Thymus (tissue), 11 donors: ENCODE data around the gene LPP. TPM values are rescaled to one million over a fixed set of nuclear protein-coding genes. Genes with fewer than 3 reads are reported as not detected.

ENCODE experiments used
- DNase-seq, 9 donors: peaks; one replicate each; pipeline ENCODE4 v3.0.0-alpha.2; 2013; ENCODE audit warnings: low spot score in 9 of 9, low read depth in 6 of 9, missing footprints in 1 of 9
- H3K27ac ChIP-seq, 2 donors: one replicate each; pipeline ENCODE4 v1.5.1; 2013; ENCODE audit warnings: control low read depth in 1 of 2, low read depth in 1 of 2, low read length in 1 of 2, mild to moderate bottlenecking in 1 of 2, moderate library complexity in 1 of 2
- H3K27me3 ChIP-seq, 2 donors: one replicate each; pipeline ENCODE4 v1.5.1; 2013; ENCODE audit warnings: low read length in 1 of 2; ENCODE audit not compliant: control insufficient read depth in 2 of 2, insufficient read depth in 1 of 2
- H3K36me3 ChIP-seq, 2 donors: one replicate each; pipeline ENCODE4 v1.5.1; 2013; ENCODE audit warnings: low read length in 1 of 2, mild to moderate bottlenecking in 1 of 2, moderate library complexity in 1 of 2; ENCODE audit not compliant: control insufficient read depth in 2 of 2, insufficient read depth in 2 of 2
- H3K4me1 ChIP-seq, 2 donors: one replicate each; pipeline ENCODE4 v1.5.1; 2013; ENCODE audit warnings: low read length in 2 of 2; ENCODE audit not compliant: control insufficient read depth in 2 of 2, insufficient read depth in 2 of 2
- H3K4me3 ChIP-seq, 2 donors: one replicate each; pipeline ENCODE4 v1.5.1; 2013; ENCODE audit warnings: low read length in 2 of 2, control low read depth in 1 of 2, mild to moderate bottlenecking in 1 of 2
- H3K9me3 ChIP-seq, 2 donors: one replicate each; pipeline ENCODE4 v1.5.1; 2013; ENCODE audit warnings: low read length in 1 of 2, mild to moderate bottlenecking in 1 of 2; ENCODE audit not compliant: control insufficient read depth in 2 of 2, insufficient read depth in 1 of 2
- WGBS: extraction: QIAGEN DNeasy Blood & Tissue Kit; methylation state at CpG from one replicate; pipeline ENCODE4 v1.1.7; 2013; 5-methylcytosine and 5-hydroxymethylcytosine counted together
- polyA plus RNA-seq: library from polyadenylated mRNA; stranded (reverse); fragments of 200-250 nt; gene quantifications from one replicate; pipeline ENCODE4 v1.2.3, GENCODE V29; 2013
- total RNA-seq: library from RNA; stranded (reverse); fragments of 120-200 nt; gene quantifications from one replicate; pipeline ENCODE4 v1.2.4, GENCODE V29; 2013
- donor health status: healthy.

The LPP gene
- total and polyA plus RNA-seq, 2 donors = 6.5 to 9.2 TPM

- no peak for DNase-seq
- WGBS = 98% methylated on average over 8 of the region's 8 CpGs
- Histone ChIP-seq H3K4me3 (no peak overlapping the region), H3K36me3 (no peaks in the 10 kb centered on the region), H3K27ac (no peak overlapping the region), H3K9me3 (no peaks in the 10 kb centered on the region), H3K4me1 (peaks cover 6% of the 10 kb centered on the region in 2 donors), H3K27me3 (no peaks in the 10 kb centered on the region)
Observed at GRCh38 chr3:188839187-188839695, 685.3 kb downstream of the LPP start.

DNA sequence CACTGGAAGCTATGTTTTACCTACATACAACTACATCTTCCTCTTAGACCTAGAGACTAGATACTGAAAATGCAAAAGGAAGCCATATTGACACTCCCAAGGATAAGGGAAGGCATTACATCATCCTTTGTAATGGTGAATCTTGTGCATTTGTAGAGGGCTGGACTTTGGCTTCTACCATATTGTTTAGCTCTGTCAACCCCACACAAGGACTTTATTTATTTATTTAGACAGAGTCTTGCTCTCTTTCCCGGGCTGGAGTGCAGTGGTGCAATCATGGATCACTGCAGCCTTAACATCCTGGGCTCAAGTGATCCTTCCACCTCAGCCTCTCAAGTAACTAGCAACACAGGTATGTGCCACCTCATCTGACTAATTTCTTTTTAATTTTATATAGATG lies 686.3 kb downstream of the LPP start:
- no peak overlapping the region for H3K27ac ChIP-seq
- H3K4me1 ChIP-seq = no peaks in the 10 kb centered on the region
- no peaks in the 10 kb centered on the region for H3K36me3 ChIP-seq
- no peaks in the 10 kb centered on the region for H3K9me3 ChIP-seq
- no peak overlapping the region for H3K4me3 ChIP-seq
- H3K27me3 ChIP-seq = no peaks in the 10 kb centered on the region
- WGBS = 97% methylated on average over 1 of the region's 1 CpG
- no peak for DNase-seq

DNA sequence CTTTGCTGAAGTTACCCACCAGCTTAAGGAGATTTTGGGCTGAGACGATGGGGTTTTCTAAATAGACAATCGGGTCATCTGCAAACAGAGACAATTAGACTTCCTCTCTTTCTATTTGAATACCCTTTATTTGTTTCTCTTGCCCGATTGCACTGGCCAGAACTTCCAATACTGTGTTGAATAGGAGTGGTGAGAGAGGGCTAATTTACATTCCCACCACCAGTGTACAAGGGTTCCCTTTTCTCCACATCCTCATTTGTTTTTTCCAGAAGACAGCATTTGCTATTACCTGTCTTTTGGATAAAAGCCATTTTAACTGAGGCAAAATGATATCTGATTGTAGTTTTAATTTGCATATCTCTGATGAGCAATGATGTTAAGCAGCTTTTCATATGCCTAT lies 687.9 kb downstream of the LPP start:
- Histone ChIP-seq H3K27me3 (no peaks in the 10 kb centered on the region), H3K4me1 (no peaks in the 10 kb centered on the region), H3K4me3 (no peak overlapping the region), H3K9me3 (no peaks in the 10 kb centered on the region), H3K27ac (no peak overlapping the region), H3K36me3 (no peaks in the 10 kb centered on the region)
- no peak for DNase-seq
- 96% methylated on average over 3 of the region's 3 CpGs for WGBS

GRCh38 chr3:188842639-188843038 lies 688.7 kb downstream of the LPP start:
- Histone ChIP-seq H3K4me1 (no peaks in the 10 kb centered on the region), H3K27ac (no peak overlapping the region), H3K27me3 (no peaks in the 10 kb centered on the region), H3K9me3 (no peaks in the 10 kb centered on the region), H3K4me3 (no peak overlapping the region), H3K36me3 (no peaks in the 10 kb centered on the region)
- no peak for DNase-seq
- WGBS = 95% methylated on average over 1 of the region's 1 CpG

- no peaks in the 10 kb centered on the region for H3K36me3 ChIP-seq
- no peak overlapping the region for H3K4me3 ChIP-seq
- H3K9me3 ChIP-seq = no peaks in the 10 kb centered on the region
- H3K4me1 ChIP-seq = no peaks in the 10 kb centered on the region
- no peaks in the 10 kb centered on the region for H3K27me3 ChIP-seq
- no peak overlapping the region for H3K27ac ChIP-seq
- 86% methylated on average over 1 of the region's 1 CpG for WGBS
- DNase-seq = no peak
Observed at GRCh38 chr3:188844096-188844495, 690.1 kb downstream of the LPP start.

DNA sequence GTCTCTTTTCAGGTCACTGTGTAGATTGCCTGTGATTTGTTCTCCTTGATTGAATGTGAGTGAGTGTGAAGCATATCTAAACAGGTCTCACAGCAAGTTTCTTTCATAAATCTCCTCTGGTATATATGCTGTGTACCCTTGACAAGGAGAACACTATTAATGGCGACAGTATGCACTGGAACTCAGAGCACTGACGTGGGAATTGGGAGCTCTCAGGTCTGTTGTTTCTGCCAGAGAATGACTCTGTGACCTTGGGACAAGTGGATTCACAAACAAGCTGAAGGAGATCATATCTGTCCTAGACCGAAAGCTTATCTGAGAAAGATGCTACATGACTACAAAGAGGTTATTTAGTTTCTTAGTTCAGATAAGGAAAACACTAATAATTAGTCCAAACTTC lies 691.6 kb downstream of the LPP start:
- DNase-seq = no peak
- H3K36me3 ChIP-seq = no peaks in the 10 kb centered on the region
- 98% methylated on average over 3 of the region's 3 CpGs for WGBS
- H3K27me3 ChIP-seq = no peaks in the 10 kb centered on the region
- H3K4me1 ChIP-seq = no peaks in the 10 kb centered on the region
- H3K9me3 ChIP-seq = no peaks in the 10 kb centered on the region
- no peak overlapping the region for H3K27ac ChIP-seq
- no peak overlapping the region for H3K4me3 ChIP-seq

DNA sequence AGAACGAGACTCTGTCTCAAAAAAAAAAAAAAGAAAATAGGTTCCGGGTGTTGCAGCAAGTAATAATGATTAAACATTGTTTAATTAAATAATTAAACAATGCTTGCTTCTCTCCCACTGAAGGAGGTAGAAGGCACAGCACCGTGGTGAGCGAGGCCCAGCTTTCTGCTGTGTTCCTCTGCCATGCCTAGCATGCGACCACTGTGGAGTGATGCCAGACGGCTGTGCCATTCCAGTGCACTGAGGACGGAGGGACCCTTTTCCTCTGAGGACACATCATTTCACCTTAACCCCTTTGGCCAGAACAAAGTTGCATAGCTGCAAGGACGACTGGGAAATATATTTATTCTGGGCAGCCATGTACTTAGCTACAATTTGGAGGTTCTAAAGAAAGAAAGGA lies 695.0 kb downstream of the LPP start:
- no peaks in the 10 kb centered on the region for H3K36me3 ChIP-seq
- peaks cover 0 to 3% of the 10 kb centered on the region in 2 donors for H3K4me1 ChIP-seq
- no peak for DNase-seq
- H3K4me3 ChIP-seq = no peak overlapping the region
- H3K9me3 ChIP-seq = no peaks in the 10 kb centered on the region
- no peaks in the 10 kb centered on the region for H3K27me3 ChIP-seq
- H3K27ac ChIP-seq = no peak overlapping the region
- 61% methylated on average over 8 of the region's 8 CpGs for WGBS

- Histone ChIP-seq H3K4me1 (peaks cover 0 to 3% of the 10 kb centered on the region in 2 donors), H3K9me3 (no peaks in the 10 kb centered on the region), H3K4me3 (no peak overlapping the region), H3K27me3 (no peaks in the 10 kb centered on the region), H3K36me3 (no peaks in the 10 kb centered on the region), H3K27ac (no peak overlapping the region)
- no peak for DNase-seq
- 98% methylated on average over 4 of the region's 4 CpGs for WGBS
Observed at GRCh38 chr3:188853856-188854771, 700.2 kb downstream of the LPP start.

DNA sequence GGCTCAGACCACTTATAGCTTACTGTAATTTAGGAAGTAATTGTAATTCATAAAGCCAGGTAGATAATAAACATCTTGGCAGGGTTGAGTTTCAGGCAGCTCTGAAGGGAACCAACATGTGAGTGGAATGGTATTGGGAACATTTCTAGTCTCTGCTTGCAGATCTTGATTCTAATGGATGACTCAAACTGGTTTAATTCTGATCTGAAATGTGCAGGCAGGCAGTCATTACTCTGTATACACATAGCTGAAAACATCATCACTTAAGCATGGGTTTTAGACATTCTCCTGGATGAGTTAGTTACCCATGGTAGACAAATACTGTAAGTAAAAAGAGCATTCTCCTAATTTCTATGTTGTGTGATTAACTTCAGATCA lies 700.8 kb downstream of the LPP start:
- Histone ChIP-seq H3K4me1 (peaks cover 0 to 3% of the 10 kb centered on the region in 2 donors), H3K27ac (no peak overlapping the region), H3K27me3 (no peaks in the 10 kb centered on the region), H3K9me3 (no peaks in the 10 kb centered on the region), H3K4me3 (no peak overlapping the region), H3K36me3 (no peaks in the 10 kb centered on the region)
- no peak for DNase-seq
